SU-DHL-6 (cell line): Measurements from ENCODE around the gene ZC3H7A.

Source experiments
- CTCF ChIP-seq: fragments of 200-600 bp; sonication (generic); IDR thresholded peaks from one replicate; pipeline ENCODE4 v1.5.1; 2017; ENCODE audit warnings: antibody characterized with exemption, mild to moderate bottlenecking, low read length, moderate library complexity; ENCODE audit not compliant: insufficient read depth, poor library complexity, severe bottlenecking
- EZH2phosphoT487 ChIP-seq: fragments of 200-600 bp; sonication (generic), shearing (Covaris generic); conservative IDR thresholded peaks from 2 replicates; pipeline ENCODE4 v1.6.1; 2018; ENCODE audit warnings: mild to moderate bottlenecking, antibody characterized with exemption, low read length, moderate library complexity, mixed read lengths

- TF ChIP-seq CTCF (no peak), EZH2phosphoT487 (no peak)
Measured at GRCh38 chr16:11726008-11726407, 71.0 kb downstream of the ZC3H7A start.
